ENCODE measurements around the gene AMDHD1. TPM values are rescaled to one million over a fixed set of nuclear protein-coding genes. Genes with fewer than 3 reads are reported as not detected.
"Not testable (repeated sequence)": the region's sequence is repeated elsewhere in the genome, so short reads cannot be mapped to it uniquely, and the experiment has no call there.

The AMDHD1 gene
- total RNA-seq, 2 experiments from 2014 or later, result 1.4 to 1.7 TPM

DNA sequence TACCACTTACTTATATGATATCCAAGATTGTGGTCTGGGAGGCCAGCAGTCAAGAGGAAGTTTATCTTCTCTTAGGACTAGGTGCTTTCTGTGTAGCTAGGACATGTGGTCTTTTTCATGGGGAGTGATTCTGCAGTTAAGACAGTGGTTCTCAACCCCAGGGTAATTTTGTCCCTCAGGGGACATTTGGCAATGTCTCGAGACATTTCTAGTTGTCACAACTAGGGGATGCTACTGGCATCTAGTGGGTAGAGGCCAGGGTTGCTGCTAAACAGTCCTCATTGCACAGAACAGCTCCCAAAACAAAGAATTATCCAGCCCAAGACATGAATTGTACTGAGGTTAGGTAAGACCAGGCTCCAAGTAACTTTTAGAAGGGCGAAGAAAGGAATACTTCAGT lies 20.0 kb downstream of the AMDHD1 start:
- ATAC-seq, result no peak
- ChIA-PET CTCF (interaction anchor here (1.0 to 1.3 kb wide), 2 partner anchors 19 to 26 kb away, joined by 3 read pairs; no protein-coding TSS in a partner anchor), POLR2A (no interaction called here)
- Mint-ChIP-seq H3K27me3 (no peaks in the 10 kb centered on the region), H3K4me3 (no peak overlapping the region), H3K9me3 (ENCODE audit: low read depth) (no peaks in the 10 kb centered on the region), H3K4me1 (no peaks in the 10 kb centered on the region), H3K27ac (no peak overlapping the region), H3K36me3 (ENCODE audit: low read depth) (peaks cover 3% of the 10 kb centered on the region)
- intact Hi-C loops (cut with DNase I, micrococcal nuclease), result no loop called here
- no peak for DNase-seq

DNA sequence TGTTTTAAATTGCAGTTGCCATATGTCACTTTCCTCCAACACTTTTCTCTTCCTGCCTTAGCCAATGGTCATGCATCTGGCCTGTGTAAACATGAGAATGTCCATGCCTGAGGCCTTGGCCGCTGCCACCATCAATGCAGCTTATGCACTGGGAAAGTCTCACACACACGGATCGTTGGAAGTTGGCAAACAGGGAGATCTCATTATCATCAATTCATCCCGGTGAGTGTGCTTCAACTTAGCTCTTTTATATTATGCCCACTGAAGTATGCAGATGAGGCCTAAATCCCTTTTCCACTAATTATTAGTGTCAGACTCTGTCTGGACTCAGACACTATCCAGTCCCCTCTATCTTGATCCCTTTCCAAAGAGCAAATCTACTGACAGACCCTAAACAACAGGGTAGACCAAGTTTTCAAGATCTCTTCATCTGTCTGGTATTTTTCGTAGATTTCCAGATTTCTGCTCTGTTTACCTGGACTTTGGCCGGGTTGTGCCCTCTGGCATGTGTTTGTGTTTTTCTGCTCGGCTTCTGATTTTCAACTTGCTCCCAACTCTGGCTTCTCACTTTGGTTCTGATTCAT lies 23.2 kb downstream of the AMDHD1 start:
- POLR2A ChIA-PET, result no interaction called here
- Mint-ChIP-seq H3K27ac (no peak overlapping the region), H3K4me3 (no peak overlapping the region), H3K27me3 (no peaks in the 10 kb centered on the region), H3K36me3 (ENCODE audit: low read depth) (peaks cover 3% of the 10 kb centered on the region), H3K4me1 (no peaks in the 10 kb centered on the region), H3K9me3 (ENCODE audit: low read depth) (no peaks in the 10 kb centered on the region)
- ATAC-seq (no peak), DNase-seq (no peak)
- intact Hi-C loops (cut with DNase I, micrococcal nuclease), result no loop called here
- CTCF ChIA-PET, result interaction anchor here (1.5 to 1.6 kb wide), 2 partner anchors 41 to 47 kb away, joined by 3 to 5 read pairs; no protein-coding TSS in a partner anchor

DNA sequence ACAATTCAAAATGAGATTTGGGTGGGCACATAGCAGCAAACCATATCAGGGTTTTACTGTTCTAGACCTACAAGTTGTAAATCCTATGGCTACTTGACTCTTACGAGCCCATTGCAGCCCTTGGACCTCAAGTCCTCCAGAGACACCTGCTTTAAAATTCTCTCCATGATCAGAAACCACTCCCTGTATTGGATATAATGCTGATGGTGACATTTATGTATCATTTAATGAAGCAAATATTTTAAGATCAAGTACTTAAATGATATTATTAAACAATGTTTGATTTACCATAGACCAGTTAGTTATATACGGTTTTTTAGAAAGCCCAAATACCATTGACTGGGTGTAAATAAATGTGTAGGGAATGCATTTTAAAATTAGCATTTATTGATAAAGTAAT lies 24.2 kb downstream of the AMDHD1 start:
- ATAC-seq (no peak), DNase-seq (no peak)
- intact Hi-C loops (cut with DNase I, micrococcal nuclease), result no loop called here
- no peak overlapping the region for H3K4me3 Mint-ChIP-seq
- H3K9me3 Mint-ChIP-seq (ENCODE audit: low read depth), result no peaks in the 10 kb centered on the region
- ChIA-PET CTCF (interaction anchor here (0.6 to 1.6 kb wide), 2 partner anchors 27 to 48 kb away, joined by 3 read pairs; no protein-coding TSS in a partner anchor), POLR2A (no interaction called here)
- H3K27me3 Mint-ChIP-seq, result no peaks in the 10 kb centered on the region
- H3K36me3 Mint-ChIP-seq (ENCODE audit: low read depth), result peaks cover 3% of the 10 kb centered on the region
- H3K27ac Mint-ChIP-seq, result no peak overlapping the region
- no peaks in the 10 kb centered on the region for H3K4me1 Mint-ChIP-seq

DNA sequence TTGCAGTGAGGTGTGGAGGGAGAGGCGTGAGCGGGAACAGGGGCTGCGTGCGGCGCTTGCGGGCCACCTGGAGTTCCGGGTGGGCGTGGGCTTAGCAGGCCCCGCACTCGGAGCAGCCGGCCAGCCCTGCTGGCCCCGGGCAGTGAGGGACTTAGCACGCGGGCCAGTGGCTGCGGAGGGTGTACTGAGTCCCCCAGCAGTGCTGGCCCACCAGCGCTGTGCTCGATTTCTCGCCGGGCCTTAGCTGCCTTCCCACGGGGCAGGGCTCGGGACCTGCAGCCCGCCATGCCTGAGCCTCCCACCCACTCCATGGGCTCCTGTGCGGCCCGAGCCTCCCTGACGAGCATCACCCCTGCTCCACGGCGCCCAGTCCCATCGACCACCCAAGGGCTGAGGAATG lies 26.0 kb downstream of the AMDHD1 start:
- H3K9me3 Mint-ChIP-seq (ENCODE audit: low read depth); ATAC-seq; CTCF ChIA-PET; H3K27me3 Mint-ChIP-seq; H3K4me1 Mint-ChIP-seq; H3K27ac Mint-ChIP-seq; H3K4me3 Mint-ChIP-seq; POLR2A ChIA-PET; intact Hi-C loops (cut with DNase I, micrococcal nuclease); DNase-seq; H3K36me3 Mint-ChIP-seq (ENCODE audit: low read depth): not testable (repeated sequence)

DNA sequence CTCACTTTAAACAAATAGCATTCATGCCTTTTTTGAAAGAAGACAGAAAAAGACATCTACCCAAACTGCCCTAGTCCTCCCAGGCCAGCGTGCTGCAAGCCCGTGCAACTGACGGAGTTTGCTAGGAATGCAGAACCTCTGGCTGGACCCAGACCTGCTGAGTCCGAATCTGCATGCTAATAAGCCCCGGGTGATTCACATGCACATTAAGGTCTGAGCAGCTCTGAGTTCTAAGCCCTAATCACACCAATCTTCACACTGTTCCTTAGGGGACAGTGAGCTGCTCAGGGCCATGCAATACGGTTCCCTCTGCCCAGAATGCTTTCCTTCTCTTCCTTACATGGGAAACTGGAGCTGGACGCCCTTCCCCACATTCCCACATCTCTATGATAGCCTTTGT lies 27.8 kb downstream of the AMDHD1 start:
- no peak for ATAC-seq
- Mint-ChIP-seq H3K4me1 (no peaks in the 10 kb centered on the region), H3K27ac (no peak overlapping the region), H3K9me3 (ENCODE audit: low read depth) (no peaks in the 10 kb centered on the region), H3K27me3 (no peaks in the 10 kb centered on the region), H3K4me3 (no peak overlapping the region), H3K36me3 (ENCODE audit: low read depth) (peaks cover 3% of the 10 kb centered on the region)
- CTCF ChIA-PET, result no interaction called here
- intact Hi-C loops (cut with DNase I, micrococcal nuclease), result no loop called here
- no peak for DNase-seq
- POLR2A ChIA-PET, result no interaction called here

DNA sequence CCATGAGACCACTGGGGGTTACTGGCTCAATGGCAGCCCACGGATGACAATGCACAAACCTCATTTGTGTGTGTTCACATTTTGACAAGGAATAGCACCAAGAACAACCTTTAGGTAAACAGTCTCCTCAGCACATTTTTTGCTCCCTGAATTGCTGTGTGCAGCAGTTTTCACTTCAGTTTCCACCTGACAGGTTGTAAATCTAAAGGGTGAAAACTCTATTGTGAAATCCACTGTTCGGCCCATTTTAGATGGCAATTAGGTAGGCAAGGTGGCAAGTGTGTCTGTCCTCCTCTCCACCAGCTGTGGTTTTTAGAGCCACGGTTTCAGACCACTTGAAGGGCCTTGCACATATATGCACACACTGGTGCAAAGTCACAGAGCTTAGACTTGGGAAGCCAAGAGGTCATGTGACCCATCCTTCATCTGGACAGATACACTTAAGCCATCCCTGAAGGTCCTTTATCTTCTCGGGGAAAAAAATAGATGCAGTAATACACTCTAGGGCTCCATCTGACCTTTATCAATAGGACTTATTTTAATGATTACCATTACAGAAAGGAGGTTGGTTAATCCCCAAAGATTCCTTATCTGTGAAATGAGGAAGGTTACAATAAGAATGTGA lies 29.8 kb downstream of the AMDHD1 start:
- ChIA-PET POLR2A (interaction anchor here (0.6 kb wide), 1 partner anchor 164 kb away, joined by 3 read pairs; no protein-coding TSS in a partner anchor), CTCF (no interaction called here)
- Mint-ChIP-seq H3K27me3 (no peaks in the 10 kb centered on the region), H3K4me3 (no peak overlapping the region), H3K9me3 (ENCODE audit: low read depth) (no peaks in the 10 kb centered on the region), H3K4me1 (no peaks in the 10 kb centered on the region), H3K36me3 (ENCODE audit: low read depth) (no peaks in the 10 kb centered on the region), H3K27ac (no peak overlapping the region)
- intact Hi-C loops (cut with DNase I, micrococcal nuclease), result no loop called here
- DNase-seq (no peak), ATAC-seq (no peak)

DNA sequence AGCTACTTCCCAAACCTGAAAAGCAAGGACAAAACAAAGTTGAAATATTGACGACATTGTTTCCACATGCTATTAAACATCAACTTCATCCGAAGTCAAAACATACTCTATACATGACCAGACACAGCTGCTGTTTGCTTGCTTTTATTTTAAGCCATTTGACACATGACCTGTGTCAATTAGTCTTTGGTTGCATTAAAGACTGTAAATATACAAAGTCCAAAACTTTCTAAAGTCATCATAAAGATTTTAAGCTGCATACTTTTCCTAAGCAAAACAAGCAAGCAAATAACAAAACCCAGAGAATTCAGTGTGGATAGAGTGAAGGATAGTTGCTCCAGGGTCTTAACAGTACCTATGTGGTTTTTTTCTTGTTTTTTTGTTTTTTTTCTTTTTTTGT lies 31.2 kb downstream of the AMDHD1 start:
- Mint-ChIP-seq H3K4me1 (no peaks in the 10 kb centered on the region), H3K36me3 (ENCODE audit: low read depth) (no peaks in the 10 kb centered on the region), H3K27me3 (no peaks in the 10 kb centered on the region), H3K4me3 (no peak overlapping the region), H3K9me3 (ENCODE audit: low read depth) (no peaks in the 10 kb centered on the region), H3K27ac (no peak overlapping the region)
- intact Hi-C loops (cut with DNase I, micrococcal nuclease), result no loop called here
- ChIA-PET POLR2A (no interaction called here), CTCF (interaction anchor here (0.6 kb wide), 1 partner anchor 934 kb away, joined by 3 read pairs; no protein-coding TSS in a partner anchor)
- DNase-seq (no peak), ATAC-seq (no peak)

DNA sequence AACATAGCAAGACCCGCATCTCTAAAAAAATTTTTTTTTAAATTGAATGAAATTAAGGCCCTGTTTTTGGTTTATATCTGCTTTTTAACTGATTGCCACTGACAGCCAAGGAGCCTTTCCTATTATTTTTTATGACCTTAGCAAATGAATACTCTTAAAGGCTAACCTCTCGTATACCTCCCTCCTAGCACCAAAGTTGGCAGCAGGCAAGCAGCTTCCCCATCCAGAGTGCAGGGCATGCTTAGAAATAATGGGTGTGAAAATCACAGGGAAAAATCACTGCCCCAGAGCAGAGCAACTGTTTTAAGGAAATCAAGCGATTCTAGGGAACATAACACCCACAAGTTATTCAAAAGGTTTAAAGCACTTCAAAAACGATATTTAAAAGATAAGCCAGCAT lies 32.4 kb downstream of the AMDHD1 start:
- no peaks in the 10 kb centered on the region for H3K36me3 Mint-ChIP-seq (ENCODE audit: low read depth)
- DNase-seq (no peak), ATAC-seq (no peak)
- no peaks in the 10 kb centered on the region for H3K4me1 Mint-ChIP-seq
- no peaks in the 10 kb centered on the region for H3K27me3 Mint-ChIP-seq
- POLR2A ChIA-PET, result no interaction called here
- intact Hi-C loops (cut with DNase I, micrococcal nuclease), result no loop called here
- H3K9me3 Mint-ChIP-seq (ENCODE audit: low read depth), result no peaks in the 10 kb centered on the region
- no peak overlapping the region for H3K4me3 Mint-ChIP-seq
- CTCF ChIA-PET, result no interaction called here
- H3K27ac Mint-ChIP-seq, result no peak overlapping the region

DNA sequence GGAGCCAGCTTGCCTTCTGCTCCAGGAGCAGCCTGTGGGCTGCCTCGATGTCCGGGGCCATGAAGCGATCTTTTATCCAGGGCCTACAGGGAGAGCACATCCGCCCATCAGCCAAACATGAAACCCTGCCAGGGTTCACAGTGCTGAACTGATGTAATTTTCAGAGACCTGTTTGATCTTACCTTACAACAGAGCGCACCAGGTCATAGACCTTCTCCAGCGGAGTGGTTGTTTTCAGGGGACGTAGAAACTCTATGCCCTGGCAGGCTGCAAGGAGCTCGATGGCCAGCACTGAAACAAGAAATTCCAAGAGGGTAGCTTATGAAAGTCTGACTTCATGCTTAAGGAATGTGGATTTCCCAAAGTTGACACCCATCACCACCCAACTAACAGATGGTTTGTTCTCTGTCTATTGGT lies 33.3 kb downstream of the AMDHD1 start:
- no peak overlapping the region for H3K4me3 Mint-ChIP-seq
- ATAC-seq, result no peak
- ChIA-PET CTCF (interaction anchor here (0.6 kb wide), 1 partner anchor 971 kb away, joined by 3 read pairs; no protein-coding TSS in a partner anchor), POLR2A (no interaction called here)
- no peaks in the 10 kb centered on the region for H3K27me3 Mint-ChIP-seq
- intact Hi-C loops (cut with DNase I, micrococcal nuclease), result no loop called here
- H3K27ac Mint-ChIP-seq, result no peak overlapping the region
- no peaks in the 10 kb centered on the region for H3K9me3 Mint-ChIP-seq (ENCODE audit: low read depth)
- H3K36me3 Mint-ChIP-seq (ENCODE audit: low read depth), result no peaks in the 10 kb centered on the region
- H3K4me1 Mint-ChIP-seq, result no peaks in the 10 kb centered on the region
- DNase-seq, result no peak

DNA sequence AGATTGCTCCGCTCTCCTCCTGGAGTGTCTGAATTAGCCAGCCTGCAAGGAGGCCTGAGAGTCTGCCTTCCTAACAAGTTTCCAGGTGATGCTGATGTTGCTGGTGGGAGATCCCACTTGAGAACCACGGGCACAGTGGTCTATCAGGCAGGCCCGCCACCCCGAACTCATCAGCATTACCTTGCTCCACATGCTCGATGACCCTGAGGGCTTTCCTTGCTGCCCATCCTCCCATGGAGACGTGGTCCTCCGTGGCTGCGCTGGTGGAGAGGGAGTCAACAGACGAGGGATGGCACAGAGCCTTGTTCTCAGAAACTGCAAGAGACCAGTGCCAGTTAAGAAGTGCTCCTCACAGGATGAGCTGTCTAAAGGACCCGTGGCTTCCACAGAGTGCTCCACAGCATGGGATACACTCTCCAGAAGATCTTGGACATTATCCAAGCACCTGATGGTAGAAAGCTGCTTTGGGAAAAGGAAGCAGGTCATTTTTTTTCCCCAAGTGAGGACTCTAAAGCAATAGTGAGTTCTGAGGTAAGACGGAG lies 34.7 kb downstream of the AMDHD1 start:
- Mint-ChIP-seq H3K36me3 (ENCODE audit: low read depth) (no peaks in the 10 kb centered on the region), H3K4me3 (no peak overlapping the region), H3K27ac (no peak overlapping the region), H3K4me1 (no peaks in the 10 kb centered on the region), H3K27me3 (no peaks in the 10 kb centered on the region), H3K9me3 (ENCODE audit: low read depth) (no peaks in the 10 kb centered on the region)
- ChIA-PET CTCF (interaction anchor here (3.0 kb wide), 1 partner anchor 21 kb away, joined by 10 read pairs; no protein-coding TSS in a partner anchor), POLR2A (interaction anchor here (0.6 kb wide), 1 partner anchor 218 kb away, joined by 6 read pairs; no protein-coding TSS in a partner anchor)
- no peak for ATAC-seq
- DNase-seq, result no peak
- intact Hi-C loops (cut with DNase I, micrococcal nuclease), result no loop called here

DNA sequence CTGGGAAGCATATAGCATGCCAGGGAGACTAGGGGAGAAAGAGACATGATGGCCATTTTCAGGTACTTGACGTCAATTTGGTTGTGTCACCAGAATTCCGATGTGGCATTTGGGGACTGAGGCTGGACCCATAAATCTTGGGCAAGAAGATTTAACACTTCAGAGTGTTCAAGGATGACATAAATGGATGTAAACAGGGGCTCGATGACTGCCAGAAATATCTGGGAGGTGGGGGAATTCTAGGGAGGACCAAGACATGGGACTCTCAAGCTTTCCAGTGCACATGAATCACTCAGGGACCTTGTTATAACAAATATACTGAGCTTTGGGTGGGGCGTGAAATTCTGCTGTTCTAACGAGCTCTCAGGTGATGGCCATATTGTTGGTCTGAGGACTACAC lies 35.2 kb downstream of the AMDHD1 start:
- ATAC-seq, result no peak
- no peaks in the 10 kb centered on the region for H3K27me3 Mint-ChIP-seq
- no peaks in the 10 kb centered on the region for H3K4me1 Mint-ChIP-seq
- intact Hi-C loops (cut with DNase I, micrococcal nuclease), result no loop called here
- no peak overlapping the region for H3K4me3 Mint-ChIP-seq
- H3K9me3 Mint-ChIP-seq (ENCODE audit: low read depth), result no peaks in the 10 kb centered on the region
- H3K27ac Mint-ChIP-seq, result no peak overlapping the region
- no peak for DNase-seq
- POLR2A ChIA-PET, result interaction anchor here (0.6 kb wide), 1 partner anchor 217 kb away, joined by 6 read pairs; no protein-coding TSS in a partner anchor
- no peaks in the 10 kb centered on the region for H3K36me3 Mint-ChIP-seq (ENCODE audit: low read depth)
- CTCF ChIA-PET, result interaction anchor here (1.1 to 3.0 kb wide), 3 partner anchors 20 to 61 kb away, joined by 3 to 10 read pairs (median 5); no protein-coding TSS in a partner anchor

DNA sequence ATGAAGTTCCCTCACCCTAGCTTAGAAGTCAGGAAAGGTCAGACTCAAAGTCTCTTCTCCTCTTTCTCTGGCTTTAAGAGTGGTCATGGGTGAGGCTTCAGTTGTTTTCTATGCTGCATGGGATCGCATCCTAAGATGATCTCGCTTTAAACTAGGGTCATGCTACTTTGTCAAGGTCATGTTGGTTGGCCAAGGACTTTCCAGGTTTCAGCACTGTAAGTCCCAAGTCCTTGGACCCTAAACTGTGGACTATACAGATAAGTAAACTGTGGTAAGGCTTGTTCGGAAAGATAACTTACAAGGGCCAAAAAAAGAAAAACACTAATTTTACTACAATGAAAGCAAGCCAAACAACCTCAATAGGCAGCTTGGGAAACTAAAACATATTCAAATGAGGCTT lies 35.6 kb downstream of the AMDHD1 start:
- H3K36me3 Mint-ChIP-seq (ENCODE audit: low read depth), result no peaks in the 10 kb centered on the region
- H3K4me3 Mint-ChIP-seq, result no peak overlapping the region
- H3K27me3 Mint-ChIP-seq, result no peaks in the 10 kb centered on the region
- ATAC-seq (no peak), DNase-seq (no peak)
- H3K9me3 Mint-ChIP-seq (ENCODE audit: low read depth), result no peaks in the 10 kb centered on the region
- CTCF ChIA-PET, result interaction anchor here (0.7 to 3.0 kb wide), 4 partner anchors 20 to 119 kb away, joined by 3 to 10 read pairs (median 4); no protein-coding TSS in a partner anchor
- H3K4me1 Mint-ChIP-seq, result no peaks in the 10 kb centered on the region
- POLR2A ChIA-PET, result interaction anchor here (0.6 kb wide), 1 partner anchor 217 kb away, joined by 6 read pairs; no protein-coding TSS in a partner anchor
- H3K27ac Mint-ChIP-seq, result no peak overlapping the region
- intact Hi-C loops (cut with DNase I, micrococcal nuclease), result no loop called here

Measured in activated CD4-positive, alpha-beta T cell treated with anti-CD3 and anti-CD28 coated beads for 36 hours (primary cell).